Heart left ventricle (tissue), 13 donors: Measurements from ENCODE around the gene SLC10A7.

Experiments
- POLR2A ChIP-seq, 2 donors: fragments of 450-650 bp; IDR thresholded peaks; one replicate each; pipeline ENCODE4 v1.6.1; 2017; ENCODE audit warnings: antibody characterized with exemption in 2 of 2, mild to moderate bottlenecking in 2 of 2, moderate library complexity in 2 of 2
- TF ChIP-seq, protein P1 (sequence below), 12 donors: fragments of 200-600 bp; sonication (generic) in 4 of 12; IDR thresholded peaks; one replicate each; pipeline versions ENCODE4 v1.5.0 to v1.8.0; 2018 to 2022; ENCODE audit warnings: antibody characterized with exemption in 12 of 12, mild to moderate bottlenecking in 5 of 12
- donor health status: ischemic (EF 13 %, LVEDD 7.1; RV severe dilation, severe dysfunction).
- donor health status: DM: no; HTN: yes; CAD: no.
- donor health status: DM: no; HTN: no; CAD: no.
- donor health status: ischemic (EF 25% LVEDD 6.9; RV normal size, moderate dysfunction).
- donor health status: ischemic (EF 25% LVEDD 5.7; RV mildly dilated, moderate dysfunction).
- donor health status: ischemic (EF 35%, LVEDD 5.7; RV mildly dilated, moderate dysfunction).
- donor health status: nonischemic (EF 11% LVEDD 7.7; RV severe dilation, severe dysfunction).
- donor health status: DM: yes; HTN: yes; CAD: no.
- donor health status: PGD.
- donor health status: ischemic (EF 29% LVEDD 5.4; RV normal size, mild dysfunction).
- donor health status: nonischemic (EF 23%, LVEDD 6.1; RV moderate dilation, normal function).

DNA sequence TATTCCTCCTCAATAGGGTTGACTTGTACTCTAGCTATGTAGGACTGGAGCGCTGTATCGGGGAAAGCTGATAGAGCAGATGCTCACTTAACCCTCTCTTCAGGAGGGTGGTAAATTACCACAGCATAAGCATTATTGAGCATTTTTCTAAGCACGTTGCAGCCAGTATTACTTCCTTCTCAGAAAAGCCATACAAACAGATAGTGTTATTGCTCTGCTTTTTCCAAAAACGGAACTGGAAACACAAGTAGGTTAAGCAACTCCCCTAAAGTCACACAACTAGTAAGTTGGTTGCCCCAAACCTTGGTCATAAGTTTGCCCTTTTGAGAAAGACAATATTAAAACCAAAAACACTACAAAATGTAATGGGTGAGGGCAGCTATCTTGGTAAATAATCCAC, 233.5 kb downstream of the SLC10A7 start:
- TF ChIP-seq, protein P1, sequence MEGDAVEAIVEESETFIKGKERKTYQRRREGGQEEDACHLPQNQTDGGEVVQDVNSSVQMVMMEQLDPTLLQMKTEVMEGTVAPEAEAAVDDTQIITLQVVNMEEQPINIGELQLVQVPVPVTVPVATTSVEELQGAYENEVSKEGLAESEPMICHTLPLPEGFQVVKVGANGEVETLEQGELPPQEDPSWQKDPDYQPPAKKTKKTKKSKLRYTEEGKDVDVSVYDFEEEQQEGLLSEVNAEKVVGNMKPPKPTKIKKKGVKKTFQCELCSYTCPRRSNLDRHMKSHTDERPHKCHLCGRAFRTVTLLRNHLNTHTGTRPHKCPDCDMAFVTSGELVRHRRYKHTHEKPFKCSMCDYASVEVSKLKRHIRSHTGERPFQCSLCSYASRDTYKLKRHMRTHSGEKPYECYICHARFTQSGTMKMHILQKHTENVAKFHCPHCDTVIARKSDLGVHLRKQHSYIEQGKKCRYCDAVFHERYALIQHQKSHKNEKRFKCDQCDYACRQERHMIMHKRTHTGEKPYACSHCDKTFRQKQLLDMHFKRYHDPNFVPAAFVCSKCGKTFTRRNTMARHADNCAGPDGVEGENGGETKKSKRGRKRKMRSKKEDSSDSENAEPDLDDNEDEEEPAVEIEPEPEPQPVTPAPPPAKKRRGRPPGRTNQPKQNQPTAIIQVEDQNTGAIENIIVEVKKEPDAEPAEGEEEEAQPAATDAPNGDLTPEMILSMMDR (IDR thresholded peaks at IDR 0.05), result no peak
- TF ChIP-seq POLR2A (IDR thresholded peaks at IDR 0.05), result no peak
